NK-92 (cell line): ENCODE measurements around the gene INTS11.
A peak's percentile ranks its signal among the peaks of the same experiment; 100 is the strongest.

Source experiments
- DNase-seq: peaks from one replicate; lab custom pipeline; 2025; ENCODE audit not compliant: unreplicated experiment; lab: John Stamatoyannopoulos, UW

INTS11 gene

GRCh38 chr1:1314678-1315335 is 9.7 kb downstream of the INTS11 start:
- no peak for DNase-seq

- DNase-seq = no peak
Observed at GRCh38 chr1:1314237-1314586, 10.2 kb downstream of the INTS11 start.

GRCh38 chr1:1313500-1314236 is 10.8 kb downstream of the INTS11 start:
- DNase-seq = no peak

GRCh38 chr1:1312450-1313314 is 11.8 kb downstream of the INTS11 start:
- no peak for DNase-seq

GRCh38 chr1:1311107-1312104 is 13.1 kb downstream of the INTS11 start:
- no peak for DNase-seq

GRCh38 chr1:1310476-1311053 is 13.9 kb downstream of the INTS11 start:
- no peak for DNase-seq

GRCh38 chr1:1310109-1310385 is 14.4 kb downstream of the INTS11 start:
- no peak for DNase-seq

GRCh38 chr1:1309251-1310108 is 15.0 kb downstream of the INTS11 start:
- DNase-seq = no peak

GRCh38 chr1:1308756-1309250 is 15.7 kb downstream of the INTS11 start:
- no peak for DNase-seq

GRCh38 chr1:1307923-1308755 is 16.3 kb downstream of the INTS11 start, which contains the start of the genes ACAP3 and PUSL1:
TSS of gene ACAP3 (minus strand) at chr1:1307930. CDS start at chr1:1307815, 115 bp downstream.
TSS of gene PUSL1 (plus strand) at chr1:1308597. CDS start at chr1:1308644, 47 bp downstream.
- DNase-seq = peak; percentile 39

- DNase-seq = no peak
Observed at GRCh38 chr1:1307261-1307922, 17.1 kb downstream of the INTS11 start.

GRCh38 chr1:1306661-1307260 is 17.7 kb downstream of the INTS11 start:
- no peak for DNase-seq

- DNase-seq = no peak
Observed at GRCh38 chr1:1306070-1306660, 18.3 kb downstream of the INTS11 start.

- DNase-seq = no peak
Observed at GRCh38 chr1:1305300-1306069, 19.0 kb downstream of the INTS11 start.

- no peak for DNase-seq
Observed at GRCh38 chr1:1304331-1305299, 19.8 kb downstream of the INTS11 start.
